ENCODE measurements around the gene OR6Y1.
A peak's percentile ranks its signal among the peaks of the same experiment; 100 is the strongest.

Gene OR6Y1

DNA sequence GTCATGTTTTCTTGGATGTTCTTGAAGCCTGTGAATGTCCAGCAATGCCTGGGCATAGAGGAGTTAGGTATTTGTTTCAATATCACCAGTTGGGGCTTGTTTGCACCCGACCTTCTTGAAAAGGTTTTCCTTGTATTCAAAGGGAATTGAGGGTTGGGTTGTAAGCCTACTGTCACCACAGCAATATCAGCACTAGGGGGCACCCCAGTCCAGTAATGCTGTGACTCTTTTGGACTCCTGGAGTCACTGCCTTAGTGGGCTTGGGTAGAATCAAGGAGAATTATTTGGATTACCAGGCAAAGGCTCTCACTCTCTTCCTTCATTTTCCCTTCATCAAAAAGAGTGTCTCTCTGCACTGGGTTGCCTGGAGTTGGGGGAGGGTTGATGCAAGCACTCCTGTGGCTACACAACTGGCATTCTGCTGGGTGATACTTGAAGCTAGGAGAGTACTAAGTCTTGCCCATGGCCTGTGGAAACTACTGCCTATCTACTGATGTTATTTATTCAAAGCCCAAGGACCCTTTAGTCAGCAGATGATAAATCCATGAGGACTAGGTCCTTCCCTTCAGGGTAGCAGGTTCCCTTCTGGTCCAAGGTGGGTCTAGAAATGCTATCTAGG, 47.7 kb downstream of the OR6Y1 start:
- DNase-seq (ENCODE audit: low spot score), result peak; percentile 35

DNA sequence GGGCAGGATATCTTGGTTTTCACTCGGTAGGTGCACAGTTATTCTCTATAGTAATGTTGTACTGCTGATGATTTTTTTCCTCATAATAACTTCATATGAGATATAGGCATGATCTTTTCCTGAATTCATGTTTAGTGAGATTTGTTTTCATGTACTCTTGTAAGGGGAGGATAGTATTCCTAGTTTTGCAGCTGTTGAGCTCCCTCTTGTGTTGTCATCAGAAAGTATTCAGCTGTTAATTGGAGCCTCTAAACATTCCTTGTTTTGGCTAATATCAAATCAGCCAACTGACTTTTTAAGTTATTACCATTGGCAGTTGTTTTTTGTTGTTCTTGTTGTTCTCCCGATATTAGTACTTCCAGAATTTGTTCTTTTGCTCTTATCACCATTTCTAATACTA, 57.8 kb downstream of the OR6Y1 start:
- peak; percentile 17 for DNase-seq (ENCODE audit: low spot score)

DNA sequence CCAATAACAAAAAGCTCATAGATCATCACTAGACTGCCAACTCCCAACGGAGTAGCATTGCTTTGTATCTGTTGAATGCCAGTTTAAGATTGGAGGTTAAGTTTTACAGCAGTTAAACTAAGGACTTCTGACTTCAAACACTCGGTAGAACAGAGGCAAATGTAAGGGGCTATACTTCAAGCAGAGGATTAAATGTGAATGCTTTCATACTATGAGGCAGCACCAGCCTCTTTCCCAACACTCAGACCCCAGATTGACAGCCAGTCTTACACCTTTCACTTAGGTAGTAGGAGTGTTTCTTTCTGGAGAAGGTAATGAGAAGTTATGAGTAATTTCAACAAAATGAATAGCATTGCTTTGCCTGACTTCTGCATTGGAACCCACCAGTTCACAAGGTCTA, 59.4 kb downstream of the OR6Y1 start:
- DNase-seq (ENCODE audit: low spot score), result no peak
